Colonic mucosa (tissue), 4 donors: ENCODE results near the gene SDHAF2. TPM values are rescaled to one million over a fixed set of nuclear protein-coding genes. Genes with fewer than 3 reads are reported as not detected.
"Not testable (repeated sequence)": the region's sequence is repeated elsewhere in the genome, so short reads cannot be mapped to it uniquely, and the experiment has no call there.

ENCODE experiments used
- DNase-seq: peaks from one replicate; pipeline ENCODE4 v3.0.0-alpha.2; 2020
- H3K27ac ChIP-seq: fragments of 200-600 bp; one replicate; pipeline ENCODE4 v1.8.0; 2021
- H3K27me3 ChIP-seq: fragments of 200-600 bp; one replicate; pipeline ENCODE4 v1.8.0; 2021
- H3K36me3 ChIP-seq: fragments of 200-600 bp; one replicate; pipeline ENCODE4 v1.8.0; 2021
- H3K4me1 ChIP-seq: fragments of 200-600 bp; one replicate; pipeline ENCODE4 v1.8.0; 2021; ENCODE audit warnings: mild to moderate bottlenecking
- H3K4me3 ChIP-seq: fragments of 200-600 bp; one replicate; pipeline ENCODE4 v1.8.0; 2021
- H3K9ac ChIP-seq, 2 donors: one replicate each; pipeline ENCODE4 v1.7.0; 2013; ENCODE audit warnings: control low read depth in 2 of 2, low read depth in 2 of 2, low read length in 2 of 2
- H3K9me3 ChIP-seq: fragments of 200-600 bp; one replicate; pipeline ENCODE4 v1.8.0; 2021
- CTCF ChIP-seq: fragments of 200-600 bp; IDR thresholded peaks from one replicate; pipeline ENCODE4 v1.8.0; 2022; ENCODE audit warnings: antibody characterized with exemption, mild to moderate bottlenecking
- intact Hi-C: fragments of 100-400 bp; cut with DNase I; formaldehyde crosslinking; loops from one replicate; pipeline ENCODE4 v1.14.1; 2022
- total RNA-seq, 2 donors: library from RNA; stranded (reverse); fragmentation: NEBNext Ultra II Directional in 1 of 2; extraction: Animal tissue kit (Norgen Biotek cat#: 25700) in 1 of 2; gene quantifications; one replicate each; pipeline ENCODE4 v1.2.1, GENCODE V29; 2021
- donor health status: healthy.
- donor health status: DM: no; HTN: no; CAD: no.
- donor health status: DM: no; HTN: no; CAD: no.

The SDHAF2 gene
- total RNA-seq, 2 donors from 2014 or later = 38.3 to 38.5 TPM

GRCh38 chr11:61453695-61454094, 23.8 kb downstream of the SDHAF2 start:
- Histone ChIP-seq H3K27me3 (no peaks in the 10 kb centered on the region), H3K4me3 (no peak overlapping the region), H3K36me3 (no peaks in the 10 kb centered on the region), H3K9me3 (no peaks in the 10 kb centered on the region), H3K9ac (no peak overlapping the region), H3K4me1 (no peaks in the 10 kb centered on the region), H3K27ac (no peak overlapping the region)
- DNase-seq = no peak
- intact Hi-C loops = no loop called here
- no peak for TF ChIP-seq CTCF

GRCh38 chr11:61454520-61454919, 24.6 kb downstream of the SDHAF2 start:
- Histone ChIP-seq H3K9ac (no peak overlapping the region), H3K36me3 (no peaks in the 10 kb centered on the region), H3K4me1 (no peaks in the 10 kb centered on the region), H3K27ac (no peak overlapping the region), H3K9me3 (no peaks in the 10 kb centered on the region), H3K4me3 (no peak overlapping the region), H3K27me3 (no peaks in the 10 kb centered on the region)
- DNase-seq = no peak
- intact Hi-C loops = no loop called here
- no peak for TF ChIP-seq CTCF

- Histone ChIP-seq H3K9me3 (no peaks in the 10 kb centered on the region), H3K36me3 (no peaks in the 10 kb centered on the region), H3K27me3 (no peaks in the 10 kb centered on the region), H3K4me1 (no peaks in the 10 kb centered on the region), H3K9ac (no peak overlapping the region), H3K27ac (no peak overlapping the region), H3K4me3 (no peak overlapping the region)
- DNase-seq = no peak
- intact Hi-C loops = no loop called here
- no peak for TF ChIP-seq CTCF
These were observed 30.6 kb downstream of the SDHAF2 start for GRCh38 chr11:61460474-61460881.

- intact Hi-C loops = no loop called here
- no peaks in the 10 kb centered on the region for H3K4me1 ChIP-seq
- H3K9me3 ChIP-seq = no peaks in the 10 kb centered on the region
- no peaks in the 10 kb centered on the region for H3K27me3 ChIP-seq
- TF ChIP-seq CTCF = no peak
- DNase-seq = no peak
- no peak overlapping the region for H3K9ac ChIP-seq
- H3K27ac ChIP-seq = no peak overlapping the region
- no peak overlapping the region for H3K4me3 ChIP-seq
- H3K36me3 ChIP-seq = no peaks in the 10 kb centered on the region
These were observed 31.1 kb downstream of the SDHAF2 start for GRCh38 chr11:61460986-61461385.

GRCh38 chr11:61467602-61468001, 37.7 kb downstream of the SDHAF2 start:
- H3K36me3 ChIP-seq, H3K27ac ChIP-seq, H3K4me1 ChIP-seq, H3K9ac ChIP-seq, H3K9me3 ChIP-seq, H3K4me3 ChIP-seq, DNase-seq, H3K27me3 ChIP-seq, intact Hi-C loops: not testable (repeated sequence)

- DNase-seq = no peak
- no peak for TF ChIP-seq CTCF
- Histone ChIP-seq H3K9ac (no peak overlapping the region), H3K36me3 (no peaks in the 10 kb centered on the region), H3K4me3 (no peak overlapping the region), H3K27me3 (no peaks in the 10 kb centered on the region), H3K27ac (no peak overlapping the region), H3K9me3 (no peaks in the 10 kb centered on the region), H3K4me1 (no peaks in the 10 kb centered on the region)
- intact Hi-C loops = no loop called here
These were observed 38.1 kb downstream of the SDHAF2 start for GRCh38 chr11:61468002-61468401.
